Measurements from ENCODE around the gene TIGD3.
A peak's percentile ranks its signal among the peaks of the same experiment; 100 is the strongest.

The TIGD3 gene, protein sequence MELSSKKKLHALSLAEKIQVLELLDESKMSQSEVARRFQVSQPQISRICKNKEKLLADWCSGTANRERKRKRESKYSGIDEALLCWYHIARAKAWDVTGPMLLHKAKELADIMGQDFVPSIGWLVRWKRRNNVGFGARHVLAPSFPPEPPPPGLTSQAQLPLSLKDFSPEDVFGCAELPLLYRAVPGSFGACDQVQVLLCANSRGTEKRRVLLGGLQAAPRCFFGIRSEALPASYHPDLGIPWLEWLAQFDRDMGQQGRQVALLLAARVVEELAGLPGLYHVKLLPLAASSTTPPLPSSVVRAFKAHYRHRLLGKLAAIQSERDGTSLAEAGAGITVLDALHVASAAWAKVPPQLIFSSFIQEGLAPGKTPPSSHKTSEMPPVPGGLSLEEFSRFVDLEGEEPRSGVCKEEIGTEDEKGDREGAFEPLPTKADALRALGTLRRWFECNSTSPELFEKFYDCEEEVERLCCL

DNA sequence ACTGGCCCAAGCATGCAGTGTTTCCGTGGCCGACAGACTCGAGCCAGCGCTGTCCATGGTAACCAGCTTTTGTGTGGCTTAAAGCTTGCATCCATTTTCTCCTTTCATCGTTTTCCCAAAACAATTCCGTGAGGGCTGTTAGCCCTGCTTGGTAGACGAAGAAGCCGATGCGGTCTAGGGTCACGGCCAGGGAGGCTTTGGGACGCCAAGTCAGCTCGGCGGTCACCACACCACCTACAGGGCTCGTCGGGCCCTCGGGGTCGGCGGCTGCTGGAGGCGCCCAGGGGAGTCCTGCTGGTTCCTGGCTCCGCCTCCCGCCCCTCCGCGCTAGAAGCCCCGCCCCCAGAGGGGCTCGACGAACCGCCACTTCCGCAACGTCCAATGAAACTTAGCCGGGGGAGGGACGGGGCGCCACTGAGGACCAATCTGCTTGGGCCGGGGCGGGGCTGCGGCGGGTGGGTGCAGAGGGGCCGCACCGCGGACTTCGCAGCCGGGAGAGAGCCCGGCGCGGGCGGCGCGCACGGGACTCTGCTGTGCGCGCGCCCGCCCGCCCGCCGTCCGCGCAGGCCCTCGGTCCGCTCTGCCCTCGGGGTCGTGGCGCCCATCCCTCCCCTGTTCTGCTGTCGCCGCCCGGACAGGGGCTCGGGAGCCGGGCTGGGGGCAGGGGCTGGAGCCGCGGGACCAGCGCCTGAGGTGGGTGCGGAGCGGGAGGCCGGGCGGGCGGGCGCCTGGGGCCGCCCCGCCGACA lies at the start of gene TIGD3:
Gene TIGD3 (plus strand): TSS at position 487 of the 748 bp plus-strand sequence. CDS start 1,058 bp downstream, outside the sequence.
- peak; percentile 71 for DNase-seq

DNA sequence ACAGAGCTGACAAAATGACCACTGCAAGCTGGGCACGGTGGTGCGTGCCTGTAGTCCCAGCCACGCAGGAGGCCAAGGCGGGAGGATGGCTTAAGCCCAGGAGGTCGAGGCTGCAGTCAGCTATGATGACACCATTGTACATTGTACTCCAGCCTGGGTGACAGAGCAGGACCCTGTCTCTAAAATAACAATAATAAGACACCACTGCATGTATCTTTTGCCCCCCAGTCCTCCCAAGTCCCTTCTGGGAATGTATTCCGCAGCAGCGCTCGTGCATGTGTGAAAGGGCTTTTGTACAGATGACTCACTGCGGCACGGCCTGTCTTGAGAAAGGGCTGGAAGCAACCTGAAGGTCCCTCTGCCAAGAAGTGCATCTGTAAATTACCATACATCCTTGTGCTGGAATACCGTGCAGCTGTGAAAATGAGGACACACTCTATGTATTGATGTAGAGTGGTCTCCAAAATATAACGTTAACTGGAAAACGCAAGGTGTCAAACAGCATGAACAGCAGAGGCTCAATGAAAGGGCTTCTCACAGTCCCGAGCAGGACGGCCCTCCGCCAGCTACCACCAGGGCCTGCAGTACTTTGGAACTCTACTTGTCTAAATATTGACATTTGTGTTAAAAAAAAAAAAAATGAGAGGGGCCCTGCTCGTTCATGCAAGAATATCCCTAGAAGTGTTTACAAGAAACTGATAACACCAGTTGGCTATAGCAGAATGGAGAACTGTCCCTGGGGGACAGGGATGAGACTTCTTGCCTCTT lies 48.9 kb upstream of the TIGD3 start:
- no peak for DNase-seq

DNA sequence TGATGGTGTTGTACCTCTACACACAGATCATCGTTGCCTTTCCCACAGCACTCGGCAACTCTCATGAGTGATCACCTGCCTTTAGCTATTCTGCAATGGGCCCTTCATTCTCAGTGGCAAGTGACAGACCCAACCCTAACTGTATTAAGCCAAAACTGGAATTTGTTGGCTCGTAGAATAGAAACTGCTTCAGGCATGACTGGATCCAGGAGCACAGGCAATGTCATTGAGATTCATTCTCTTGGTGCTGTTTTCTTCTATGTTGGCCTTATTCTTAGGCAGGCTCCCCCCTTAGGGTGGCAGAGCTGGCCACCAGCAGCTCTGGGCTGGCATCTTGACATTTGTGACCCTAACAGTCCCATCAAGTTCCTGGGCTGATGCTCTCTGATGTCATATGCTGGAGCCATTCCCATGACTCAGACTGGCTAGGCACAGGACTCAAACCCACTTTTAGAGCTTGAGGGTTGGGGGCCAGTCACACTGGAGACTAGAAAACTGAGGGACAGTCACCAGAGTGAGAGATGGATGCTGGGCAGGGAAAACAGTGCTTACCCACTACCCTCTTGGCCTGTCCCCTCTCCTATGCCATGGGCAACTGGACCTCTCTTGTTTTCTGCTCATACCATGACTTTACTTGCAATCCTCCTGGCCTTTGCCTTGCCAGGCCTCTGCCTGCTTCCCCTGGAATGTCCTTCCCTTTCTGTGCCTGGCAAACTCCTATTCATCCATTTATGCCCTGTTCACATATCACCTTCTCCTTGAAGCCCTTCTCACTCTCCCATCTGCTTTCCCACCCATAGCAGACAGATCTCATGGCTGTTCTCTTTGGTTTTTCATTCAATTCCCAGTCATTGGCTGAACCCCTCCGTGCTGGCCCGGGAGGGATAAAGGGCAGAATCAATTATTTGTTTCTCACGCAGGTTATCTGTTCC lies 47.0 kb upstream of the TIGD3 start:
- no peak for DNase-seq

DNA sequence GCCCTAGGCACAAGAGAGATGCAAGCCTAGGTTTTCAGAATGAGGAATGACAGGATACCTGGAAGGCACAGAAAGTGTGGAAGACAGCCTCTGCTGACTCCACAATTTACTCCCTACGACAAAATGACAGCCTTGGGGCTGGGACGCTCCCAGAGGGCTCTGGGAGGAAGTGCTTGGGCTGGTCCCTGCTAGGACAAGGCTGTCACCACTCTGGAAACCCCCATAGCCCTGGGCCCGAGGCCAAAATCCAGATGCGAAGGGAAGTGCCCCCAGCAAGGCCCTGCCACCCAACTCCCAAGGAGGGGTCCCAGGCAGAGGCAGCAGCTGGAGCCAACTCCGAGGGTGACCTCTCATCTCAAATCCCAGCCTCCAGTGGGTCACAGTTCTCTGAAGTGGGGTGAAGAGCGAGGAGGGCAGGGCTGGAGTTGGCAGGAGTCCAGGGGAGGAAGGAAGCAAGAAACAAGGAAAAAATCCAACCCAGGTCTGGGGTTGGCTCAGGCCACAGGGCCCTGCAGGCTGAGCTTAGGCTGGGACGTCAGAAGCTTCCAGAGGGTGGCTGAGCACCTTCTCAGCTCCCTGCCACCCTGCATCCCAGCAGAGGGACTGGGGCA lies 46.2 kb upstream of the TIGD3 start:
- DNase-seq, result no peak

DNA sequence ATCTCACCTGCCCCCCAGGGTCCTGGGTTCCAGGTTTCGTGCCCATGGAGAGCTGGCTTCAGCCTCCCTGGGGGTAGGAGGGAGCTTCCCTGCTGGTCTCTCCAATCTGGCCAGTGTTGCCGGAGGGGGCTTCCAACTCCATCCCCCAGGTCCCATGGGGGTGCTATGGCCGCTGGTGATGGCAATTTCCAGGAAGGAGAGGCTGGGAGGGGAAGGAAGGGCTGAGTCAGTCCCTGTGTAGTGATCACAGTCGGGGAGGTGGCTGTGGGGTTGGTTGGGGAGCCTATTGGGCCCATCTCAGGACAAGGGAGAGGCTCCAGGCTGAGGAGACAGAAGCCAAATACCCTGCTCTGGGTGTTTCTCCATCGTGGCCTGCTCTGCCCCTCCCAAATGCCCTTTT lies 45.5 kb upstream of the TIGD3 start:
- no peak for DNase-seq

DNA sequence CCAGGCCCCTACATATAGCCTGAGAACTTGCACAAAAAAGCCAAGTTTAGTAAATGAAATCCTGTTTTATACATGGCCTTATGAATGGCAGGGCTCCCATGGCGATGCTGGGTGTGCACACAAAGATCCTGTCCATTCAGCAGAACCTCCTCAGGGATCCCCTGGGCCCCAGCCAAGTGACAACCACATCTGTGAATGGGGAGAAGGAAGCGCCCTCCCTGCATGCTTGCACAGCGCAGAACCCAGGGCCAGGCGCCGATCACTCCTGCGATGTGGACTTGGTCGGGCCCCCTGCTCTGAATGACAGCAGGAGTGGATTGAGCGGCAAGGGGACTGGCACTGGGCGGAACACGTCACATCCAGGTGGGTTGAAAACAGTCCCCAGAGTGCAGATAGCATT lies 44.3 kb upstream of the TIGD3 start:
- no peak for DNase-seq

DNA sequence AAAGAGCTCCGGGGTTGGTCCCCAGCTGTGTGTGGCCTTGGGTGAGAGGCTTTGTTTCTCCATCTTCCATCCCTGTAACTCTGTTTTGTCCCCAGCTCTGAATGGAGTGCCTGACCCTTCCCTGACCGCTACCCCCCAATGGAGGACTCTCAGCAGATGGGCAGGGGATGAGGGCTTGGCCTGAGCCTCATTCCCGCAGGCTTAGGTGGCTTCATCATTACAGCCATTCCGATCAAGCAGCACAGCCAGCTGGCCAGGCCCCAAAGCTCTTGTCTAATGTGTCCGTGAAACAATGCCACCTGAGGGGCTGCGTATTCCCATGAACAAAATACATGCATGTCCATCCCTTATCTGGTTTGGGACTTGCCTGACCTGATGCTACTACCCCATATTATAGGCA lies 43.8 kb upstream of the TIGD3 start:
- DNase-seq, result no peak

DNA sequence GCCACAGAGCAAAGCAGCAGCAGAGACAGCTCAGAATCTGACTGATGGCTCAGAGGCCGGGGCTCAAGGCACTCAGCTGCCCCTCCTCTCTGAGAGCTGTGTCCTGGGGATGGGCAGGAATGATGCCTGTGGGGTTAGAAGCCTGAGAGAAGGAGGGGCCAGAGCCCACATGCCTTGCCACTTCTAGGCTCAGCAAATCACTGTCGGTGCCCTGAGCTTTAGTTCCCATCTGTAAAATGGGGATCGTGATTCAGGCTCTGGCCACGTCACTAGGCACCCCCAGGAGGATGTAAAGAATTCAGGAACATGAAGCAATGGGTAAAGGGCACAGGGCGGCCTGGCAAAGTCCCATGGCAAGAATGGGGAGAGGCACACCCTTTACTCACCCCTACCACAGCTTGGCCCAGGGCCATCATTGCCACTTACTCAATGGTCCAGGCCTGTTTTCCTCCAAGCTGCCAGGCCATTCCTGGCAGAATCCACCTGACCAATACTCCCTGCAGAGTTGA lies 43.3 kb upstream of the TIGD3 start:
- DNase-seq, result peak; percentile 21

DNA sequence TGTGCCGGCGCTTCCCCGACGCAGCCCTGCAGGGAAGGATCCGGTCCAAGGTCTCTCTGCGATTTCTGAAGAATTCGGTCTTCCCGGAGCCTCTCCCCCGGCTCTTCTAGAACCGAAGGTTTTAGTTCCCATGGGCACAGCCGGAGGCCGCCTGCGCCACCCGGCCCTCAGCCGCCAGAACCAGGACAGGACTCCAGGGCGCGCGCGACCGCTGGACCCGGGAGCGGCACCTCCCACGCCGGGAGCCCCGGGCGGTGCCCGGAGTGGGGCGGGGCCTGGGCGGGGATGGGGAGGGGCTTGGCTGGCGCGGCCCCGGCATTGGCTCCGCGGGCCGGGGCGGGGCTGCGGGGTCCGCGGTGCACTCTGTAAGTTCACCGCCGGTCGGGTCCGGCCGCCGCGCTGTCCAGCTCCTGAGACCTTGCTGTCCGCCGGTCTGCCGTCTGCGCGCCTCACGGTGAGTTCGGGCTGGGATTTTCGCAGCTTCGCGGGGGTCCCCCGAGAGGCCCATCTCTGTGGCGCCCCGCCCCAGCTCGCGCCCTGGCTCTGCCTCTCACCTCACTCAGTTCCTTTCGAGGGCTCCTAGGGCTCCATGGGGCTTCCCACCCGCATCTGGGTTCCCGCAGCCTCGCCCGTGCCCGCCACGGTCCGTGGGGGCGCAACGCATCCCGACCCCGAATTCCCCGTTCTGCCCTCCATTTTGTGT lies 39.9 kb upstream of the TIGD3 start, which contains the start of gene CDC42EP2:
Gene CDC42EP2 (plus strand): TSS at position 366 of the 703 bp plus-strand sequence. CDS start 6,033 bp downstream, outside the sequence.
- DNase-seq, result peak; percentile 41

DNA sequence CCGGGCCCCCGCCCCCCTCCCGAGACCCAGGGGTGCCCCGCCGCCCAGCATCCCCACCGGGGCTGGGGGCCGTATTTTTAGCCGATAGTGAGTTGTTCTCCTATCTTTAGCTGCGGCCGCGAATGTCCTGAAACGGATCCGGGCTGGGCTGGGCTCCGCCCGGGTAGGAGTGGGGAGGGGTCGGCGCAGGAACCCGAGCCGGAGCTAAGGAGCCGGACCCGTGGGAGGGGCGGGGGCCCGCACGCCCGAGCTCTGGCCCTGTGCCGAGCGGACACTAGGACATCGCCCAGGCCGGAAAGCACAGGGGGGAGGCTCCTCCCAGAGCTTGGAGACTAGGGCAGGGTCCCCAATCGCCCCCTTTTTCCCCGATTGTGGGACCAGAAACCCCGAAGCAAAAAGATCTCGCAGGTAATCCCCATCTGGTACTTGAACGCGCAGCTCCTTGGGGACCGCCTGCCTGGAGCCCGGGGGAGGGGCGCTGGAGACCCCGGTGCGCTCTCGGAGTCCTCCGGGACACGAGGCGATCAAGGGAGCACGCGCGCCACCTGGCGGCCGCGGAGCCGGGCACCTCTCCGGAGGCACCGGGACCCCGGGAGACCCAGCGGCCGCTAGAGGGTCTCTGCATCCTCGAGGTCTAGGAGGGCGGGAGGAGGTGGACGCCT lies 39.2 kb upstream of the TIGD3 start:
- no peak for DNase-seq

DNA sequence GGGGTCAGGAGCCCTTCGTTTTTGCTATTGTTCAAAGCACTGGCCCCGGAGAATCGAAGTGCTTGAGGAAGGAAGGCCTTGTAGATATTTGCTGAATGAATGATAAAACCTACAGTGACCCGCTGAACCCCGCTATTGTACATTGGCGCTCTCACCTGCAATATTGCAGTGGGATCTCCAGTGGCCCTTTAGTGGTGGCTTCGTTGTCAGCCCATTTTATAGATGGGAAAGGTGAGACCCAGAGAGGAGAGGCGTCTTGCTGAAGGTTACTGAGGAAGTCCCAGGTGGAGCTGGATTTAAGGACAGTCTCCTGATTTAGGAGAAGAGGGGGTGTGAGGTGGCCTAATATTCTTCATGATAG lies 38.7 kb upstream of the TIGD3 start:
- no peak for DNase-seq

DNA sequence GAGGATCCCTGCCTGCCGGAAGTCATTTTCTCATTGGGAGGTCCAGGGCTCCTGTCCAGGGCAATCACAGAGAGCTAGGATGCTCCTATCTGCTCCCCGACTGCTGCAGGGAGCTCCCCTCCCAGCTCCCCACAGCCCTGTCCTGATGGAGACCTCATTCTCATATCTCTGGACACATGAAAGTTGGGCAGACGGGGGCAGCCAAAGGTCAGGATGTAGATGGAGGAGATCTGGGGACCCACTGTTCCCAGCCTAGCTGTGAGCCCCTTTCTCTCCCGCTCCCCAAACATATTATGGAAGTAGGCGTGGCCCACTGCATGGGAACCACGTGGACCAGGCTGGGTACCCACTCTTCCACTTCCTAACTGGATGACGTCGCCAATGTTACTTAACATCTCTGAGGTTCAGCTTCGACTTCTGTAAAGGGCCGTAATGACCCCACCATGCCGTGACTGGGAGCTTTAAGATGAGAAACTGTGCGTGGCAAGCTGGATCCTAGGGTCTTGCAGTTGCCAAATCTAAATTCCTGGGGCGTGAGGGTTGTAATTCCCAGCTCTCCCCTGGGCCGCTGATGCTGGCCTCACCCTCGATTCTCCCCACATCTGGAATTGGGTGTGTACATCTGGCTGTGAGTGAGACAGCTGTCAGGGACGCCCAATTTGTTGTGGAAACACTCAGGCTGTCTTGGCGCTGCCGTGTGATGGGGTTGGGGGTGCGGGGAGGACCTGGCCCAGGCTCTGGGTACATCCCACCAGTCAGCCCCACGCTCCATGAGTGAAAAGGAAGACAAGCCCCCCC lies 38.1 kb upstream of the TIGD3 start:
- peak; percentile 9 for DNase-seq

DNA sequence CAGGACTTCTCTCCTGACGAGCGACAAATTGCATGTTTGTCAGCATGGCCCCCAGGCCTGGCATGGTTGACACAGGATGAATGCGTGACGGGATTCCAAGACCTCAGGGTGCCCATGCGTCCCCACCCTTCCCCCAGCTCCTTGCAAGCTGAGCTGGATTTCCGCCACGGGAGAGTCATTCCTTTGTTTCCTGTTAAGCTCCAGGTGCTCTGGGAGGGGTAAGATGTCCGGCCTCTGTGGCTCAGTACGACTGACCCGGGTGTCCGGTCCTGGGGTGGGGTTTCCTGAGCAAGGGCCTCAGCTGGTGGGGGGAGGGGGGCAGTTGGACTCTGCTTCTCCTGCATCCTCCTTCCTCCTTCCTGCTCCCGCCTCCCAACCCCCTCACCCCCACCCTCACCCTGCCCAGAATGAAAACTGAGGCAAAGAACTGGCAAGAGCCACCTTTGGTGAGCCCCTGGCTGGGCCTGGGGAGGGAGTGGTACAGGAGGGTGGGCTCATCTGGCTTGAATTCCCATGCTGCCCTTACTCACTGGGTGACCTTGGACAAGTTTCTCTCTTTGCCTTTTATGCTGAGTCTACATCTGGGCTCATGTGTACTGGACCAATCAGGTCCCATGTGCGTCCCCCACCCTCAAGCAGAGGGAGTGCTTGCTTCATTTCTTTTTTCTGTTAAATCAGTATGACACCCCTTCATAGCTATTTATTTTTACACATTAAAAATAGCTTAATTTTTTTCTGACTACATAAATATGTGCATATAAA lies 37.3 kb upstream of the TIGD3 start:
- no peak for DNase-seq

DNA sequence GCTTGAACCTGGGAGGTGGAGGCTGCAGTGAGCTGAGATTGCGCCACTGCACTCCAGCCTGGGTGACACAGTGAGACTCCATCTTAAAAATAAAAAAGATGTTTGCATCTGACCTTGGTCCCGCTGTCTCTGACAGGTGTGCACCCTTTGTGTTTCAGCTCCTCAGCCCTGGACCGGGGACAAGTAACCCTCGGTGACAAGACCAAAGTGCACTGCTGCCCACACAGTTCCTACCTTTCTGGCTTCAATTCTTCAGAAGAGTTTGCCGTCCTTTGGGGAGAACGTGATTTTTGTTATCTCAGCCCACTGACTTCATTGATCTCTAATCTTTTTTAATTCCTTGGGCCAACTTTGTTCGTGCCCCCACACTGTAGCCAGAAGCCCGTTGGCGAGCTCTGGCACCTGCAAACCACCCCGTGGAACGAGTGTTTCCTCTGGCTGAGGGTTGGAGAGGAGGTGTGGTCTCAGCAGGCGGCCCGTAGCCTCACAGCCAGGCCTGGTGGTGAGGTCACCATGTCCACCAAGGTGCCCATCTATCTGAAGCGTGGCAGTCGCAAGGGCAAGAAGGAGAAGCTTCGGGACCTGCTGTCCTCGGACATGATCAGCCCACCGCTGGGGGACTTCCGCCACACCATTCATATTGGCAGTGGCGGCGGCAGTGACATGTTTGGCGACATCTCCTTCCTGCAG lies 34.0 kb upstream of the TIGD3 start:
- no peak for DNase-seq

DNA sequence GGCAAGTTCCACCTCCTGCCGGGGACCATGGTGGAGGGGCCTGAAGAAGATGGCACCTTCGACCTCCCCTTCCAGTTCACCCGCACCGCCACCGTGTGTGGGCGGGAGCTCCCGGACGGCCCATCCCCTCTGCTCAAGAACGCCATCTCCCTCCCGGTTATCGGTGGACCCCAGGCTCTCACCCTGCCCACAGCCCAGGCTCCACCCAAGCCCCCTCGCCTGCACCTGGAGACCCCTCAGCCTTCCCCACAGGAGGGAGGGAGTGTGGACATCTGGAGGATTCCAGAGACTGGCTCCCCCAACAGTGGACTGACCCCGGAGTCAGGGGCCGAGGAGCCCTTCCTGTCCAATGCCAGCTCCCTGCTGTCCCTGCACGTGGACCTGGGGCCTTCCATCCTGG lies 33.5 kb upstream of the TIGD3 start:
- DNase-seq, result no peak

DNA sequence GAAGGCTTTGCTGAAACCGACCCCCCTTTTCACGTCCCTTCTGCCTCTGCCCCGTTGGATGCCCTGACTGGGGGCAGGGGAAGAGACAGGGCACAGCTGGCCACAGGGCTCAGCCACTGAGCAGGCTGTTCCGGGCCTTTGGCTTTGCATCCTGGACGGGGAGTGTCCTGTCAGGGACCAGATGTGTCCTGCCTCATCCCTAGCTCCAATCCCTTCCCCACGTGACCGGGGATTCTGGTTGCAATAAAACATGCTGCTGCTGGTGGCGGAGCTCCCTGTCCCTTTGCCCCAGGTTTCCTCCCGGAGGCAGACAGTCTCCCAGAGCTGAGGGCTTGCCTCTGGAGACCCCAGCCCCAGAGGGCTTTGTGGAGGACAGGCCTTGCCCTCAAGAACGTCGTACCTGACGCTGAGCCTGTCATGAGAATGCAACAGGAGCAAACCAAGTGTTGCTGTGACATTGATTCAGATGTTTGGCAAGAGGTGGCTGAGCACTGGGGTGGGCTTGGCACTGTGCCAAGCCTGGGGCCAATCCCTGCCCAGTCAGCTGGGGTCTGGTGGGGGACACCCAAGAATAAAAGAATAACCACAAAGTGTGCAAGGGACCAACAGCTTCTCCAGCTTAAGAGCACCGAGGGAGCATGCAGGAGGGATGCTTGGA lies 32.6 kb upstream of the TIGD3 start:
- no peak for DNase-seq

DNA sequence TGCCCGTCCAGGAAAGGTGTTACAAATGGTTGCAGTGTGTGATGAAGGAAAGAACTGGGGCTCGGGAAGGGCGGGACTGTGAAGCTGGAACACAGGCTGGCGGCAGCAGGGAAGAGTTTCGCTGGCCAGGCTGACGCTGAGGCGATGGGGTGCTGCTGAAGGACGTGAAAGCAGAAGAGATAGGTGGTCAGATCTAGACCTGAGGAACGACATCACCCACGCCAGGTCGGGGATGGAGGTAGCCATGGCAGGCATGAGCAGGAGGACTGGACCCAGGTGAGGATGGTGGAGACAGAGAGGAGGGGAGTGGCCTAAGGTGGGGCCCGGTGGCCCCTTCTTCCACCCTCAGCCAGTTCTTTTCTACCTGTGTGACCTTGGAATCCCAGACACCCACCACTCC lies 30.7 kb upstream of the TIGD3 start:
- DNase-seq, result no peak

All from GOT3 (cell line).